Osteoblast (primary cell): Measurements from ENCODE around the gene TRAPPC1. TPM values are rescaled to one million over a fixed set of nuclear protein-coding genes. Genes with fewer than 3 reads are reported as not detected.
A peak's percentile ranks its signal among the peaks of the same experiment; 100 is the strongest.

Source experiments
- DNase-seq: peaks from one replicate; pipeline ENCODE4 v3.0.0; 2011; ENCODE audit warnings: low spot score, mixed read lengths; ENCODE audit not compliant: insufficient read length; ENCODE audit errors: missing footprints
- H2AFZ ChIP-seq: 2 replicates; pipeline ENCODE4 v1.6.0; 2011; ENCODE audit warnings: mild to moderate bottlenecking, low read length
- H3K27ac ChIP-seq: 2 replicates; pipeline ENCODE4 v1.5.1; 2011; ENCODE audit warnings: mild to moderate bottlenecking, low read depth, low read length, moderate library complexity
- H3K27me3 ChIP-seq: 2 replicates; pipeline ENCODE4 v1.6.0; 2012; ENCODE audit warnings: mild to moderate bottlenecking, control low read depth, inconsistent platforms, low read length, moderate library complexity; ENCODE audit not compliant: insufficient read depth
- H3K36me3 ChIP-seq: 2 replicates; pipeline ENCODE4 v1.5.1; 2011; ENCODE audit warnings: mild to moderate bottlenecking, low read length, control low read depth, moderate library complexity; ENCODE audit not compliant: insufficient read depth
- H3K4me1 ChIP-seq: 2 replicates; pipeline ENCODE4 v1.5.1; 2011; ENCODE audit warnings: mild to moderate bottlenecking, low read length, control low read depth, moderate library complexity; ENCODE audit not compliant: insufficient read depth
- H3K4me2 ChIP-seq: 2 replicates; pipeline ENCODE4 v1.6.0; 2011; ENCODE audit warnings: mild to moderate bottlenecking, low read length; ENCODE audit not compliant: insufficient read depth
- H3K4me3 ChIP-seq: fragments of 200-600 bp; sonication (generic); 3 replicates; pipeline ENCODE4 v1.5.1; 2012; ENCODE audit warnings: mild to moderate bottlenecking, low read length, inconsistent platforms; ENCODE audit not compliant: insufficient read depth
- H3K79me2 ChIP-seq: 2 replicates; pipeline ENCODE4 v1.6.0; 2012; ENCODE audit warnings: mild to moderate bottlenecking, low read length, control low read depth, inconsistent platforms; ENCODE audit not compliant: insufficient read depth
- H3K9me3 ChIP-seq: 2 replicates; pipeline ENCODE4 v1.5.1; 2011; ENCODE audit warnings: low read depth, low read length, control low read depth
- H4K20me1 ChIP-seq: 2 replicates; pipeline ENCODE4 v1.6.0; 2012; ENCODE audit warnings: mild to moderate bottlenecking, low read length, control low read depth; ENCODE audit not compliant: insufficient read depth
- CTCF ChIP-seq: IDR thresholded peaks from 2 replicates; pipeline ENCODE4 v1.5.1; 2011; ENCODE audit warnings: mild to moderate bottlenecking, low read depth, low read length, moderate library complexity; ENCODE audit errors: extremely low read depth
- total RNA-seq: library from RNA; depleted of rRNA; stranded (reverse); fragments of >200 nt; gene quantifications from 2 replicates; pipeline ENCODE4 v1.2.3, GENCODE V29; 2012

Gene TRAPPC1
- total RNA-seq, 1 donor: 26.1 TPM

GRCh38 chr17:7922845-7923628 lies 8.7 kb downstream of the TRAPPC1 start:
- no peak overlapping the region for H3K27ac ChIP-seq
- H3K79me2 ChIP-seq: no peaks in the 10 kb centered on the region
- H2AFZ ChIP-seq: peak overlapping the region; percentile 97
- no peaks in the 10 kb centered on the region for H3K27me3 ChIP-seq
- H3K4me2 ChIP-seq: peak overlapping the region; percentile 86
- no peaks in the 10 kb centered on the region for H3K9me3 ChIP-seq
- no peaks in the 10 kb centered on the region for H4K20me1 ChIP-seq
- peaks cover 12% of the 10 kb centered on the region for H3K4me1 ChIP-seq
- H3K36me3 ChIP-seq: no peaks in the 10 kb centered on the region
- TF ChIP-seq CTCF: no peak
- H3K4me3 ChIP-seq: peak overlapping the region; percentile 72
- DNase-seq: peak; percentile 96

GRCh38 chr17:7922269-7922844 lies 9.4 kb downstream of the TRAPPC1 start:
- Histone ChIP-seq H3K9me3 (no peaks in the 10 kb centered on the region), H3K4me2 (peak overlapping the region; percentile 86), H3K36me3 (no peaks in the 10 kb centered on the region), H3K27ac (no peak overlapping the region), H3K79me2 (no peaks in the 10 kb centered on the region), H3K4me1 (peaks cover 12% of the 10 kb centered on the region), H3K4me3 (peak overlapping the region; percentile 72), H4K20me1 (no peaks in the 10 kb centered on the region), H3K27me3 (no peaks in the 10 kb centered on the region), H2AFZ (peak overlapping the region; percentile 97)
- no peak for DNase-seq
- TF ChIP-seq CTCF: no peak

GRCh38 chr17:7916808-7917207 lies 14.9 kb downstream of the TRAPPC1 start:
- H3K27ac ChIP-seq: peak overlapping the region; percentile 76
- no peaks in the 10 kb centered on the region for H3K9me3 ChIP-seq
- no peaks in the 10 kb centered on the region for H4K20me1 ChIP-seq
- H3K4me2 ChIP-seq: peak overlapping the region; percentile 88
- H3K36me3 ChIP-seq: peaks cover 18% of the 10 kb centered on the region
- H3K4me3 ChIP-seq: peak overlapping the region; percentile 79
- peaks cover 24% of the 10 kb centered on the region for H3K4me1 ChIP-seq
- no peaks in the 10 kb centered on the region for H3K27me3 ChIP-seq
- H3K79me2 ChIP-seq: no peaks in the 10 kb centered on the region
- DNase-seq: peak; percentile 95
- TF ChIP-seq CTCF: no peak
- H2AFZ ChIP-seq: peak overlapping the region; percentile 49

GRCh38 chr17:7916385-7916682 lies 15.4 kb downstream of the TRAPPC1 start:
- DNase-seq: no peak
- no peaks in the 10 kb centered on the region for H4K20me1 ChIP-seq
- peak overlapping the region; percentile 76 for H3K27ac ChIP-seq

More at GRCh38 chr17:7916385-7916682, 15.4 kb downstream of the TRAPPC1 start:
- Histone ChIP-seq H3K4me3 (peak overlapping the region; percentile 79), H3K79me2 (no peaks in the 10 kb centered on the region), H3K4me2 (peak overlapping the region; percentile 88), H3K27me3 (no peaks in the 10 kb centered on the region), H2AFZ (peak overlapping the region; percentile 49), H3K4me1 (peaks cover 24% of the 10 kb centered on the region), H3K9me3 (no peaks in the 10 kb centered on the region), H3K36me3 (peaks cover 23% of the 10 kb centered on the region)
- TF ChIP-seq CTCF: no peak
